GM23248 (cell line): ENCODE measurements around the gene RIMS4.

Source experiments
- EZH2 ChIP-seq: fragments of 200-600 bp; sonication (generic); IDR thresholded peaks from 2 replicates; pipeline ENCODE4 v1.6.1; 2018; ENCODE audit warnings: antibody characterized with exemption, mild to moderate bottlenecking; ENCODE audit not compliant: insufficient read depth, poor library complexity, severe bottlenecking
- EZH2phosphoT487 ChIP-seq: fragments of 200-600 bp; sonication (generic); IDR thresholded peaks from 2 replicates; pipeline ENCODE4 v1.6.1; 2018; ENCODE audit warnings: antibody characterized with exemption, moderate library complexity, mild to moderate bottlenecking, low read depth; ENCODE audit not compliant: insufficient read depth

DNA sequence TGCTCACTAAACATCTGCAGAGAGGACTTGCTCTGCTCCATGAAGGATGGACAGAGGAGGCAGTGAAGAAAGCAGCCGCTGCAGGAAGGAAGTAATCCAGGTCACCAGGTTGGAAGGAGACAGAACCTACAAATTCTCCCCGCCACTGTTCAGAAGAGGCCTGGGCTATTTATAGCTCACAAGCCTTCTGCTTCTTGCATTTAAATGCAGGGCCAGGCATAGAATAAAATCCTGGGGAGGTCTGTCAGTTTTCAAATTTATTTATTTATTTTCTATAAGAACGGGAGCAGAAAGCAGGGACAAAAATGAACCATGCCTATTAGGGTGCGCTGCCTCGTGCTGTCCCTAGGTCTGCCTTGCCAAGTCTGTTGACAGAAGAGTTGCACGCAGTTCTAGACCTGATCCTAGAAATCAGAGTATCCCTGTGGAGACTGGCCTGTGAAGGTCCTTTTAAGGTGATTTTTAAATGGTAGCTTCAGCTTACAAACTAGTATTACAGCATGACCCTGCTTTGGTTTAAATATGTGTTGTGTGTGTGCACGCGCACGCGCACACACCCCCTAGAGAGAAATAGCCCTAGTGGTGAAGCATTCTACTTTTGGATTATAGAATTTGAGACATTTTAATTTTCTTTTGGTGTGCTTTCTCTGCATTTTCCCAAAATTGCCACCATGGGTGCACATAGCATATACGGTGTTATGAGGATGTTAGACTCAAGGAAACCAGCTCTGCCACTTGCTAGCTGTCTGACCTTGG lies 19.5 kb downstream of the RIMS4 start:
- no peak for TF ChIP-seq EZH2
- no peak for TF ChIP-seq EZH2phosphoT487
